ENCODE data around the gene TNFRSF6B.

DNA sequence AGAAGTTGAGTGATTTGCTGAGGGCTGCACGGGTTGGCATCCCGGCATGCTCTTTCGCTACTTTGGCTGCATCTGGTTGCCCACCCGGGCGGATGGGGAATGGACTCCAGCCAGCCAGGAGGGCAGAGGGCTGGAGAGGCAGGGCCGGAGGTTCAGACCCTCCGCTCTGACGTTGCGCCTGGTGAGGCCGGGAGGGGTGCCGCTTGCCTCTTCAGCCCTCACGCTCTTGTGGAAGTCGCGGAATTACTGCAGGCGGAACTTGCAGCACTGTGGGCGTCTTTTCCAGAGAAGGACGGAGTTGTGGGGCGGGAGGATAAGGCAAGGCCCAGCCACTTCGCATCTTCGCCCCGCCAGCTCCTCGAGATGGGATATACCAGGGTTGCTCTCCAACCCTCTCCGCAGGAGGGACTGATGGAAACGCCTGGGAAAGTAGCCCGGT, 37.7 kb upstream of the TNFRSF6B start:
- no peak for TF ChIP-seq CTCF (IDR thresholded peaks at IDR 0.05)
- TF ChIP-seq ZFX (IDR thresholded peaks at IDR 0.05; ENCODE audit: borderline replicate concordance): no peak

All from 22Rv1 (cell line).